ENCODE data around the gene FBXW12. TPM values are rescaled to one million over a fixed set of nuclear protein-coding genes. Genes with fewer than 3 reads are reported as not detected.

The FBXW12 gene
- polyA plus RNA-seq, 1 experiment: not detected

DNA sequence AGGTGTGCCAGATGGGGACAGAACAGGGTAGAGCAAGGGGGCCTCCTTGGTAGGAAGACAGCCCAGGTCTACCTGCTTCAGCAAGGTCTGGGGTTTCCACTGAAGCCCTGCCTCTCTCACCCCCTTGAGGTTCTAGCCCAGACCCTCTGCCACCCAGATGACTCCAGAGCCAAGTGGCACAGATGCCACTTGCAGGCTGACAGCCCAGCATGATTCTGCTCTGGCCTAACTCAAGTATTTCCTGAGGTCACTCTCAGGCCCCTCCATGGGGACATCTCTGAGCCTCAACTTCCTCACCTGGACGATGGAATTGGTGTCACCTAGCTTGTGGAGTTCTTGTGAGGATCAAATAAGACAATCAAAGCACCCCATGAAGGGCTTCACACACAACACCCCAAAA lies 34.0 kb downstream of the FBXW12 start:
- H3K27ac ChIP-seq (ENCODE audit: low read depth, low read length): no peak overlapping the region
- CTCF ChIA-PET: interaction anchor here (5.5 kb wide), 1 partner anchor 30 kb away, joined by 38 read pairs; no protein-coding TSS in a partner anchor
- no peaks in the 10 kb centered on the region for H3K27me3 ChIP-seq (ENCODE audit: control insufficient read depth, insufficient read depth, low read length)
- POLR2A ChIA-PET: no interaction called here
- H3K9me3 ChIP-seq (ENCODE audit: control insufficient read depth, insufficient read depth, low read length): no peaks in the 10 kb centered on the region; the same call in 1 of the 2 replicates
- H3K4me3 ChIP-seq (ENCODE audit: low read depth, low read length): no peak overlapping the region
- DNase-seq (ENCODE audit: low read depth, low spot score): no peak
- TF ChIP-seq, protein P1, sequence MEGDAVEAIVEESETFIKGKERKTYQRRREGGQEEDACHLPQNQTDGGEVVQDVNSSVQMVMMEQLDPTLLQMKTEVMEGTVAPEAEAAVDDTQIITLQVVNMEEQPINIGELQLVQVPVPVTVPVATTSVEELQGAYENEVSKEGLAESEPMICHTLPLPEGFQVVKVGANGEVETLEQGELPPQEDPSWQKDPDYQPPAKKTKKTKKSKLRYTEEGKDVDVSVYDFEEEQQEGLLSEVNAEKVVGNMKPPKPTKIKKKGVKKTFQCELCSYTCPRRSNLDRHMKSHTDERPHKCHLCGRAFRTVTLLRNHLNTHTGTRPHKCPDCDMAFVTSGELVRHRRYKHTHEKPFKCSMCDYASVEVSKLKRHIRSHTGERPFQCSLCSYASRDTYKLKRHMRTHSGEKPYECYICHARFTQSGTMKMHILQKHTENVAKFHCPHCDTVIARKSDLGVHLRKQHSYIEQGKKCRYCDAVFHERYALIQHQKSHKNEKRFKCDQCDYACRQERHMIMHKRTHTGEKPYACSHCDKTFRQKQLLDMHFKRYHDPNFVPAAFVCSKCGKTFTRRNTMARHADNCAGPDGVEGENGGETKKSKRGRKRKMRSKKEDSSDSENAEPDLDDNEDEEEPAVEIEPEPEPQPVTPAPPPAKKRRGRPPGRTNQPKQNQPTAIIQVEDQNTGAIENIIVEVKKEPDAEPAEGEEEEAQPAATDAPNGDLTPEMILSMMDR (IDR thresholded peaks at IDR 0.05; ENCODE audit: low read depth, low read length): no peak

DNA sequence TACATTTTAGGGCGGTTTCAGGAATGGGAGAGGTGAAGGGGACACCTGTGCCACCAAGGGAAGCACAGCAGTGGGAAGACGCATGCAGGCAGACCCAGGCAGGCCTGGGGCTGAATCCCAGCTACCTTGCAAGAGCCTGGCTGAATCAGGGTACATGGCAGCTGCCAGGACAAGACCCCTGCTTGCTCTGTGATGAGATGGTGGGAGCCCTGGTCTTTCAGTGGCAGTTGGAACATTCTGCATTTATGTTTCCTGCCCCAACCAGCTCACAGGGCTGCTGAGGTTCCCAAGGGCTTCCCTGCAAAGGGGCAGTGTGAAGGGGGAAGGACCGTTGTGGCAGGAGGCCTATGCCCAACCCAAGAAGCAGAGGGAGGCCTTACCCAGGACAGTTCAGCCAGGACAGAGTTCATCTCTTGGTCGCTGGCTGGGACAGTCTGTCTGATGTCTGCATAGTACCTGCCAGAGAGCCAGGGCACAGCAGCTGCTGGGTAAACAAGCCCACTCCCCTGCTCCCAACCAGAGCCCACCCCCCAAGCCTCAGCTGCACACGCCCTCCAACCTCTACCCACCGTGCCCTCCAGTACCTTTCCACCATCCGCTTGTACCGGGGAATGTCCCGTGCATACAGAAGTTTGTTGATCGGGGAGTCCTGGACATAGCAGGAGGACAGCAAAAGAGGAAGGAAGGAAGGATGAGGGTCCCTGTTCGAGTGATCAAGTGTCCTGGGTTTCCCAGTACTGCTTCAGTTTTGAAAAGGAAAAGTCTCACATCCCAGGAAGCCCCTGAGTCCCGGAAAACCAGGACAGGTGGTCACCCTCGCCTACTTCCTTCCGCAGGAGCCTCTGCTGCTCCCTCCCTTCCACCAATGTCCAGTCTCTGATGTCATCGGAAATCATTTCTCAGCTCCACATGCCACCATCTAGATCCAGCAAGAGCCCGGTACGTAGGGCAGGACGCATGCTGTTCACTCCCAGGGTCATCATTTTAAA lies 34.7 kb downstream of the FBXW12 start:
- H3K9me3 ChIP-seq (ENCODE audit: control insufficient read depth, insufficient read depth, low read length): no peaks in the 10 kb centered on the region; the same call in 1 of the 2 replicates
- H3K27ac ChIP-seq (ENCODE audit: low read depth, low read length): no peak overlapping the region
- TF ChIP-seq, protein P1 (IDR thresholded peaks at IDR 0.05; ENCODE audit: low read depth, low read length): no peak
- H3K27me3 ChIP-seq (ENCODE audit: control insufficient read depth, insufficient read depth, low read length): no peaks in the 10 kb centered on the region
- DNase-seq (ENCODE audit: low read depth, low spot score): no peak
- ChIA-PET POLR2A (no interaction called here), CTCF (interaction anchor here (5.5 kb wide), 1 partner anchor 29 kb away, joined by 38 read pairs; no protein-coding TSS in a partner anchor)
- no peak overlapping the region for H3K4me3 ChIP-seq (ENCODE audit: low read depth, low read length)

DNA sequence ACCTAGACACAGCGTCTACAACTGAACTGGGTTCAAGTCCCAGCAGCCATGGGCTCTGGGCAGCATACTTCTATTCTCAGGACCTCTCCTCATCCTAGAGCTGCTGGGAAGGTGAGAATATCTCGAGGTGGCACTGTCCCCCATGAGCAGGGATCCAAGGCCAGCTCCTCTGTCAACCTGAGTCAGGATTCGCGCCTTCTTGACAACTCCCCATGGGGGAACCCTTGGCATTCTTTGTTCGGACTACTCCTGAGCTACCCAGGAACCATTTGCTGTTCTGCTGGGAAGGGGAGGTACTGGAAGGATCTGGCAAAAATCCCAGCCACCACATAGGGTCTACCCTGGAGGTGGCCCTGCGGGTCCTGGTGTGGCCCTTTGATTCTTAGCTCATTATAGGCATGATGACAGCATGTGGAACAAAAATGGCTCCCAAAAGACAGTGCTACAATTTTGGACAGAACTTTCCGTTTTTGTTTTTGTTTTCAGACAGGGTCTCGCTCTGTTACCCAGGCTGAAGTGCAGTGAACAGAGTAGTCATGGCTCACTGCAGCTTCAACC lies 35.6 kb downstream of the FBXW12 start:
- no peaks in the 10 kb centered on the region; the same call in 1 of the 2 replicates for H3K9me3 ChIP-seq (ENCODE audit: control insufficient read depth, insufficient read depth, low read length)
- no peak overlapping the region for H3K27ac ChIP-seq (ENCODE audit: low read depth, low read length)
- TF ChIP-seq, protein P1 (IDR thresholded peaks at IDR 0.05; ENCODE audit: low read depth, low read length): no peak
- H3K27me3 ChIP-seq (ENCODE audit: control insufficient read depth, insufficient read depth, low read length): no peaks in the 10 kb centered on the region
- no peak for DNase-seq (ENCODE audit: low read depth, low spot score)
- POLR2A ChIA-PET: no interaction called here
- CTCF ChIA-PET: interaction anchor here (5.5 kb wide), 1 partner anchor 29 kb away, joined by 38 read pairs; no protein-coding TSS in a partner anchor
- no peak overlapping the region for H3K4me3 ChIP-seq (ENCODE audit: low read depth, low read length)

DNA sequence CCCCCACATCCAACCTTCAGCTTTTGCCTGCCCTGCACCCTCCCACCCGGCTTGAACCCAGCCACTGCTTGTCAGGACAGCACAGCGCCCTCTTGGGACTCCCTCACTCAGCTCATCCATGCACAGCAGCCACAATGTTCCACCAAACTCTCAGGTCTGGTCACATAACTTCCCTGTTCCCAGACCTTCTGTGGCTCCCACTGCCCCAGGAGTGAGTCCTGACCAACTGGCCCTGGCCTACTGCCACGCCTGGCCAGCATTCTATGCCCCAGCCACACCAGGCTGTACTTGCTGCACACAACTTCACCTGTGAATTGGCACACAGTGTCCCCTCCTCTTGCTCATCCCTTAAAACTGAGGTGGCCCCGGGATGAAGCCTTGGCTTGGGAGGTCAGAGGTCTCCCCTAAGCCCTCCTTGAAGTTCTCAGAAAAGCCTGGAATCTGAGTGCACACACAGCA lies 36.8 kb downstream of the FBXW12 start:
- no peak for DNase-seq (ENCODE audit: low read depth, low spot score)
- ChIA-PET POLR2A (no interaction called here), CTCF (interaction anchor here (0.8 to 5.5 kb wide), 2 partner anchors 9 to 27 kb away, joined by 3 to 38 read pairs; no protein-coding TSS in a partner anchor)

More for the DNA sequence above, 36.8 kb downstream of the FBXW12 start:
- H3K27me3 ChIP-seq (ENCODE audit: control insufficient read depth, insufficient read depth, low read length): no peaks in the 10 kb centered on the region
- H3K27ac ChIP-seq (ENCODE audit: low read depth, low read length): no peak overlapping the region
- TF ChIP-seq, protein P1 (IDR thresholded peaks at IDR 0.05; ENCODE audit: low read depth, low read length): no peak
- H3K9me3 ChIP-seq (ENCODE audit: control insufficient read depth, insufficient read depth, low read length): no peaks in the 10 kb centered on the region; the same call in 1 of the 2 replicates
- H3K4me3 ChIP-seq (ENCODE audit: low read depth, low read length): no peak overlapping the region

Measured in AG04450 (cell line).